Measurements from ENCODE around the gene ARHGDIB.

The ARHGDIB gene

GRCh38 chr12:14919455-14919854 lies 41.9 kb downstream of the ARHGDIB start:
- Mint-ChIP-seq H3K9me3 (no peaks in the 10 kb centered on the region), H3K4me3 (no peak overlapping the region), H3K4me1 (no peaks in the 10 kb centered on the region), H3K36me3 (ENCODE audit: low read depth) (no peaks in the 10 kb centered on the region), H3K27me3 (ENCODE audit: low read depth, poor library complexity) (no peaks in the 10 kb centered on the region), H3K27ac (no peak overlapping the region)
- TF ChIP-seq CTCF (IDR thresholded peaks at IDR 0.05): no peak
- no peak for DNase-seq

GRCh38 chr12:14915736-14916135 lies 45.7 kb downstream of the ARHGDIB start:
- H3K27ac Mint-ChIP-seq: no peak overlapping the region
- peaks cover 11% of the 10 kb centered on the region for H3K4me1 Mint-ChIP-seq
- DNase-seq: no peak
- no peak overlapping the region for H3K4me3 Mint-ChIP-seq
- no peak for TF ChIP-seq CTCF (IDR thresholded peaks at IDR 0.05)
- H3K27me3 Mint-ChIP-seq (ENCODE audit: low read depth, poor library complexity): no peaks in the 10 kb centered on the region
- no peaks in the 10 kb centered on the region for H3K9me3 Mint-ChIP-seq
- H3K36me3 Mint-ChIP-seq (ENCODE audit: low read depth): no peaks in the 10 kb centered on the region

- no peaks in the 10 kb centered on the region for H3K27me3 Mint-ChIP-seq (ENCODE audit: low read depth, poor library complexity)
These were observed 48.0 kb downstream of the ARHGDIB start for GRCh38 chr12:14913381-14913781.

GRCh38 chr12:14911131-14911530 lies 50.3 kb downstream of the ARHGDIB start:
- Mint-ChIP-seq H3K9me3 (no peaks in the 10 kb centered on the region), H3K4me1 (peaks cover 11% of the 10 kb centered on the region), H3K36me3 (ENCODE audit: low read depth) (no peaks in the 10 kb centered on the region), H3K4me3 (no peak overlapping the region), H3K27me3 (ENCODE audit: low read depth, poor library complexity) (no peaks in the 10 kb centered on the region), H3K27ac (no peak overlapping the region)
- DNase-seq: no peak
- TF ChIP-seq CTCF (IDR thresholded peaks at IDR 0.05): no peak

More at GRCh38 chr12:14913381-14913781, 48.0 kb downstream of the ARHGDIB start:
- Mint-ChIP-seq H3K27ac (peak overlapping the region; percentile 59), H3K4me1 (peaks cover 11% of the 10 kb centered on the region), H3K36me3 (ENCODE audit: low read depth) (no peaks in the 10 kb centered on the region), H3K4me3 (no peak overlapping the region), H3K9me3 (no peaks in the 10 kb centered on the region)
- TF ChIP-seq CTCF (IDR thresholded peaks at IDR 0.05): no peak
- no peak for DNase-seq

- H3K9me3 Mint-ChIP-seq: no peaks in the 10 kb centered on the region
- DNase-seq: no peak
- peaks cover 11% of the 10 kb centered on the region for H3K4me1 Mint-ChIP-seq
- H3K27ac Mint-ChIP-seq: no peak overlapping the region
- no peak for TF ChIP-seq CTCF (IDR thresholded peaks at IDR 0.05)
- no peaks in the 10 kb centered on the region for H3K27me3 Mint-ChIP-seq (ENCODE audit: low read depth, poor library complexity)
- no peak overlapping the region for H3K4me3 Mint-ChIP-seq
- no peaks in the 10 kb centered on the region for H3K36me3 Mint-ChIP-seq (ENCODE audit: low read depth)
These were observed 51.1 kb downstream of the ARHGDIB start for GRCh38 chr12:14910090-14910915.

GRCh38 chr12:14907953-14908352 lies 53.4 kb downstream of the ARHGDIB start:
- Mint-ChIP-seq H3K36me3 (ENCODE audit: low read depth) (no peaks in the 10 kb centered on the region), H3K27me3 (ENCODE audit: low read depth, poor library complexity) (no peaks in the 10 kb centered on the region), H3K4me1 (peaks cover 4% of the 10 kb centered on the region), H3K27ac (no peak overlapping the region), H3K4me3 (no peak overlapping the region), H3K9me3 (no peaks in the 10 kb centered on the region)
- DNase-seq: no peak
- no peak for TF ChIP-seq CTCF (IDR thresholded peaks at IDR 0.05)

All from nephron progenitor cell (in vitro differentiated cells).